SK-N-SH treated with all-trans-retinoic acid at 6 μM for 48 hours (cell line): Measurements from ENCODE around the gene ZNF470.

Experiments used
- PPARA ChIP-seq: fragments of 250-450 bp; sonication (Bioruptor Pico); IDR thresholded peaks from 2 replicates; pipeline ENCODE4 v1.5.0; 2020; ENCODE audit warnings: mild to moderate bottlenecking, borderline replicate concordance
- TCF4 ChIP-seq: fragments of 250-450 bp; sonication (Bioruptor Pico); IDR thresholded peaks from 2 replicates; pipeline ENCODE4 v1.8.0; 2021; ENCODE audit warnings: mild to moderate bottlenecking, moderate library complexity, borderline replicate concordance
- ZFP3 ChIP-seq: fragments of 250-450 bp; sonication (Bioruptor Pico); IDR thresholded peaks from 2 replicates; pipeline ENCODE4 v1.5.0; 2020; ENCODE audit warnings: mild to moderate bottlenecking, moderate library complexity

- TF ChIP-seq ZFP3 = no peak
- TF ChIP-seq TCF4 (CRISPR knock-in tag) = no peak
- no peak for TF ChIP-seq PPARA (CRISPR knock-in tag)
Measured at GRCh38 chr19:56577719-56578602, 10.7 kb downstream of the ZNF470 start.
